Transverse colon (tissue), 4 donors: ENCODE results near the gene SELENOM.

Source experiments
- CTCF ChIP-seq, 5 experiments: fragments of 200-600 bp in 3 of 5; fragments of 450-650 bp in 2 of 5; sonication (generic) in 3 of 5; IDR thresholded peaks; 1 replicate in 2 of 5; 2 replicates in 3 of 5; pipeline ENCODE4 v1.5.1; 2016 to 2017; ENCODE audit warnings: antibody characterized with exemption in 5 of 5, inconsistent platforms in 3 of 5, mild to moderate bottlenecking in 2 of 5, moderate library complexity in 1 of 5
- POLR2A ChIP-seq: fragments of 450-650 bp; IDR thresholded peaks from one replicate; pipeline ENCODE4 v1.6.1; 2016; ENCODE audit warnings: antibody characterized with exemption, mild to moderate bottlenecking, moderate library complexity
- POLR2AphosphoS5 ChIP-seq, 3 donors: sonication (generic); formaldehyde crosslinking; IDR thresholded peaks; one replicate each; pipeline ENCODE4 v1.6.1; 2016; ENCODE audit warnings: antibody characterized with exemption in 3 of 3

GRCh38 chr22:31068970-31069369 is 38.4 kb downstream of the SELENOM start:
- TF ChIP-seq CTCF (IDR thresholded peaks at IDR 0.05) = no peak
- TF ChIP-seq POLR2AphosphoS5 (IDR thresholded peaks at IDR 0.05) = no peak
- no peak for TF ChIP-seq POLR2A
